Progenitor cell of endocrine pancreas (in vitro differentiated cells): ENCODE data around the gene GMPR. TPM values are rescaled to one million over a fixed set of nuclear protein-coding genes. Genes with fewer than 3 reads are reported as not detected.

ENCODE experiments used
- DNase-seq: peaks from one replicate; pipeline ENCODE4 v3.0.0; 2021; ENCODE audit warnings: low spot score; ENCODE audit not compliant: unreplicated experiment
- H3K27ac Mint-ChIP-seq: 2 replicates; pipeline ENCODE4 v1.8.0; 2021; ENCODE audit warnings: mild to moderate bottlenecking, moderate library complexity, mixed read lengths
- H3K27me3 Mint-ChIP-seq: 2 replicates; pipeline ENCODE4 v1.8.0; 2021; ENCODE audit warnings: mixed read lengths
- H3K36me3 Mint-ChIP-seq: 2 replicates; pipeline ENCODE4 v1.8.0; 2022; ENCODE audit warnings: mixed read lengths; ENCODE audit not compliant: insufficient read depth
- H3K4me1 Mint-ChIP-seq: 2 replicates; pipeline ENCODE4 v1.8.0; 2021; ENCODE audit warnings: low read depth, mixed read lengths
- H3K4me3 Mint-ChIP-seq: 2 replicates; pipeline ENCODE4 v1.8.0; 2021; ENCODE audit warnings: low read depth, mild to moderate bottlenecking, moderate library complexity, mixed read lengths
- H3K9me3 Mint-ChIP-seq: 2 replicates; pipeline ENCODE4 v1.8.0; 2021; ENCODE audit warnings: low read depth, mixed read lengths
- total RNA-seq: library from RNA; stranded (reverse); gene quantifications from 2 replicates; pipeline ENCODE4 v1.2.1, GENCODE V29; 2021
- TF ChIP-seq, protein P1 (sequence below): fragments of 200-600 bp; sonication (generic); IDR thresholded peaks from one replicate; pipeline ENCODE4 v1.5.0; 2021; ENCODE audit warnings: antibody characterized with exemption, mild to moderate bottlenecking; ENCODE audit not compliant: unreplicated experiment

GMPR gene
- total RNA-seq, 1 donor from 2014 or later: 0.50 TPM

DNA sequence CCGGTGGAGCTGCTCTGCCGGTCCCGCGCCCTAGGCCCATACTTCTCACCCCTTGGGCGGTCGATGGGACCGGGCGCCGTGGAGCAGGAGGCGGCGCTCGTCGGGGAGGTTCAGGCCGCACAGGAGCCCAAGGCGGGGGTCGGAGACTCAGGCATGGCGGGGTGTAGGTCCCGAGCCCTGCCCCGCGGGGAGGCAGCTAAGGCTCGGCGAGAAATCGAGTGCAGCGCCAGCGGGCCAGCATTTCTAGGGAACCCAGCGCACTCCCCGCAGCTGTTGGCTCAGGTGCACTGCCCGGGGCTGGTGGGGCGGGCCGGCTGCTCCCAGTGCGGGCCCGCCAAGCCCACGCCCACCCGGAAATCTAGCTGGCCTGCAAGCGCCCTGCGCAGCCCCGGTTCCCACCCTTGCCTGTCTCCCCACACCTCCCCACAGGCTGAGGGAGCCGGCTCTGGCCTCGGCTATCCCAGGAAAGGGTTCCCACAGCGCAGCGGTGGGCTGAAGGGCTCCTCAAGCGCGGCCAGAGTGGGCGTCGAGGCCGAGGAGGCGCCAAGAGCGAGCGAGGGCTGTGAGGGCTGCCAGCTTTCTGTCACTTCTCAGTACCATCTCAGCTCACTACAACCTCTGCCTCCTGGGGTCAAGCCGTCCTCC lies 40.2 kb upstream of the GMPR start:
- H3K9me3 Mint-ChIP-seq: no peaks in the 10 kb centered on the region
- no peak overlapping the region for H3K4me3 Mint-ChIP-seq
- H3K27ac Mint-ChIP-seq: no peak overlapping the region
- H3K27me3 Mint-ChIP-seq: peaks cover 7% of the 10 kb centered on the region
- H3K4me1 Mint-ChIP-seq: peaks cover 16% of the 10 kb centered on the region
- DNase-seq: no peak
- TF ChIP-seq, protein P1, sequence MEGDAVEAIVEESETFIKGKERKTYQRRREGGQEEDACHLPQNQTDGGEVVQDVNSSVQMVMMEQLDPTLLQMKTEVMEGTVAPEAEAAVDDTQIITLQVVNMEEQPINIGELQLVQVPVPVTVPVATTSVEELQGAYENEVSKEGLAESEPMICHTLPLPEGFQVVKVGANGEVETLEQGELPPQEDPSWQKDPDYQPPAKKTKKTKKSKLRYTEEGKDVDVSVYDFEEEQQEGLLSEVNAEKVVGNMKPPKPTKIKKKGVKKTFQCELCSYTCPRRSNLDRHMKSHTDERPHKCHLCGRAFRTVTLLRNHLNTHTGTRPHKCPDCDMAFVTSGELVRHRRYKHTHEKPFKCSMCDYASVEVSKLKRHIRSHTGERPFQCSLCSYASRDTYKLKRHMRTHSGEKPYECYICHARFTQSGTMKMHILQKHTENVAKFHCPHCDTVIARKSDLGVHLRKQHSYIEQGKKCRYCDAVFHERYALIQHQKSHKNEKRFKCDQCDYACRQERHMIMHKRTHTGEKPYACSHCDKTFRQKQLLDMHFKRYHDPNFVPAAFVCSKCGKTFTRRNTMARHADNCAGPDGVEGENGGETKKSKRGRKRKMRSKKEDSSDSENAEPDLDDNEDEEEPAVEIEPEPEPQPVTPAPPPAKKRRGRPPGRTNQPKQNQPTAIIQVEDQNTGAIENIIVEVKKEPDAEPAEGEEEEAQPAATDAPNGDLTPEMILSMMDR: no peak
- peaks cover 1% of the 10 kb centered on the region for H3K36me3 Mint-ChIP-seq

- DNase-seq: no peak
- Mint-ChIP-seq H3K27me3 (peaks cover 3% of the 10 kb centered on the region), H3K36me3 (peaks cover 1% of the 10 kb centered on the region), H3K4me1 (peaks cover 16% of the 10 kb centered on the region), H3K9me3 (no peaks in the 10 kb centered on the region), H3K27ac (no peak overlapping the region), H3K4me3 (no peak overlapping the region)
- TF ChIP-seq, protein P1: no peak
Observed at GRCh38 chr6:16199804-16200203, 38.6 kb upstream of the GMPR start.

DNA sequence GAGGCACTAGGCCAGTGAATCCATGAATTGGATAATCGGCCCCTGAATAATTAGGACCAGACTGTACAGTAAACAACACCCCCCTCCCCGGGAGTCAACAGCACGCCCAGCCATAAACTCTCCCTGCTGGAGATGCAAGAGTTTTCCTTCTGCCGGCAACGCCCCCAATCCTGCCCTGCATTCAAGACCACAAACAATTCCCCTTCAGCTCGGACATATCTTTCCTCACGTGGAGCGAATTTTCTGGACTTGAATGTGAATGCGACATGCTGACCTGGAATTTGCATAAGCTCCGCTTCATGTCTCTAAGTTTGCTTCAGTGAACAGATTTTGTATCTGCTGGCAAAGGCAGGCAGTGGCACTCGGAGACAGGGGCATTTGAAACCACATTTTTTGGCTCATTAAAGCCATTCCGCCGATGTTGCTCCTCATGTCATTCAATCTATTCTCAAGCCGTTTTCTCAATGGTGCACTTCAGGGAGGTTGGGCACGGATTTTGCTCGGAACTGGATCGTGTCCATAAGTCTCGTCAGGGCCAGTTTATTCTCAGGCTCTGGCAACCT lies 38.0 kb upstream of the GMPR start:
- H3K27me3 Mint-ChIP-seq: peaks cover 3% of the 10 kb centered on the region
- TF ChIP-seq, protein P1: no peak
- H3K4me3 Mint-ChIP-seq: no peak overlapping the region
- no peak for DNase-seq
- no peak overlapping the region for H3K27ac Mint-ChIP-seq
- H3K9me3 Mint-ChIP-seq: no peaks in the 10 kb centered on the region
- peaks cover 20% of the 10 kb centered on the region for H3K4me1 Mint-ChIP-seq
- H3K36me3 Mint-ChIP-seq: peaks cover 1% of the 10 kb centered on the region

- TF ChIP-seq, protein P1: no peak
- H3K4me3 Mint-ChIP-seq: no peak overlapping the region
- H3K36me3 Mint-ChIP-seq: peaks cover 1% of the 10 kb centered on the region
- H3K27ac Mint-ChIP-seq: peak overlapping the region; percentile 37
- peaks cover 1% of the 10 kb centered on the region for H3K27me3 Mint-ChIP-seq
- peaks cover 27% of the 10 kb centered on the region for H3K4me1 Mint-ChIP-seq
- no peaks in the 10 kb centered on the region for H3K9me3 Mint-ChIP-seq
- DNase-seq: no peak
Observed at GRCh38 chr6:16201706-16202105, 36.7 kb upstream of the GMPR start.

- H3K27me3 Mint-ChIP-seq: no peaks in the 10 kb centered on the region
- no peaks in the 10 kb centered on the region for H3K9me3 Mint-ChIP-seq
- peak overlapping the region; percentile 15 for H3K27ac Mint-ChIP-seq
- TF ChIP-seq, protein P1: no peak
- H3K4me1 Mint-ChIP-seq: peaks cover 33% of the 10 kb centered on the region
- no peak for DNase-seq
- no peak overlapping the region for H3K4me3 Mint-ChIP-seq
- H3K36me3 Mint-ChIP-seq: peaks cover 1% of the 10 kb centered on the region
Observed at GRCh38 chr6:16204653-16205376, 33.6 kb upstream of the GMPR start.
